ENCODE data around the gene SNX1. TPM values are rescaled to one million over a fixed set of nuclear protein-coding genes. Genes with fewer than 3 reads are reported as not detected.

SNX1 gene
- total RNA-seq, 6 experiments from 2014 or later = 40.7 to 71.1 (median 59.8) TPM

- no peaks in the 10 kb centered on the region for H3K27me3 ChIP-seq
- intact Hi-C loops (cut with DNase I) = loop anchor here (10.0 kb wide), 1 partner anchor 59 kb away; the partner anchor contains the start of genes CIAO2A (in 2 of the 2) and SNX1 (in 2 of the 2)
- no peak overlapping the region for H3K4me3 ChIP-seq
- DNase-seq (peak; percentile 91 to 92 (median 92)), ATAC-seq (peak; percentile 76 to 87 (median 82))
- H3K36me3 ChIP-seq = peaks cover 6 to 46% (median 28%) of the 10 kb centered on the region in 4 donors
- TF ChIP-seq CTCF (IDR thresholded peaks at IDR 0.05) = peak; percentile 96 to 100 (median 98)
- TF ChIP-seq POLR2A (IDR thresholded peaks at IDR 0.05) = peak; percentile 27
- H3K9me3 ChIP-seq = no peaks in the 10 kb centered on the region
- peak overlapping the region in 1 of 3 donors; percentile 9 for H3K27ac ChIP-seq
- H3K4me1 ChIP-seq = peaks cover 0 to 21% (median 4%) of the 10 kb centered on the region in 4 donors
- 2% methylated on average over 10 of the region's 12 CpGs for WGBS (ENCODE audit: insufficient coverage, low coverage, low lambda C conversion rate, missing lambda C conversion rate)
These were observed 57.9 kb downstream of the SNX1 start for GRCh38 chr15:64153480-64154367.

GRCh38 chr15:64155802-64156651 is 60.2 kb downstream of the SNX1 start:
- intact Hi-C loops (cut with DNase I) = loop anchor here (10.0 kb wide), 1 partner anchor 61 kb away; the partner anchor contains the start of genes CIAO2A (in 2 of the 2) and SNX1 (in 2 of the 2)
- Histone ChIP-seq H3K36me3 (peaks cover 21 to 69% (median 47%) of the 10 kb centered on the region in 4 donors), H3K4me1 (peaks cover 0 to 41% (median 8%) of the 10 kb centered on the region in 4 donors), H3K9me3 (no peaks in the 10 kb centered on the region), H3K27ac (no peak overlapping the region), H3K4me3 (no peak overlapping the region), H3K27me3 (no peaks in the 10 kb centered on the region)
- no peak for ATAC-seq
- DNase-seq = peak in 2 of 3 donors; percentile 32 to 41
- TF ChIP-seq CTCF (IDR thresholded peaks at IDR 0.05) = no peak
- no peak for TF ChIP-seq POLR2A (IDR thresholded peaks at IDR 0.05)
- WGBS (ENCODE audit: insufficient coverage, low coverage, low lambda C conversion rate, missing lambda C conversion rate) = 60% methylated on average over 5 of the region's 15 CpGs

- intact Hi-C loops (cut with DNase I) = loop anchor here (10.0 kb wide), 1 partner anchor 62 kb away; the partner anchor contains the start of genes CIAO2A (in 2 of the 2) and SNX1 (in 2 of the 2)
- Histone ChIP-seq H3K27me3 (no peaks in the 10 kb centered on the region), H3K27ac (no peak overlapping the region), H3K4me3 (no peak overlapping the region), H3K4me1 (peaks cover 0 to 42% (median 11%) of the 10 kb centered on the region in 4 donors), H3K36me3 (peaks cover 22 to 76% (median 51%) of the 10 kb centered on the region in 4 donors), H3K9me3 (no peaks in the 10 kb centered on the region)
- DNase-seq (peak in 2 of 3 donors; percentile 36 to 42), ATAC-seq (no peak)
- TF ChIP-seq CTCF (IDR thresholded peaks at IDR 0.05) (no peak), POLR2A (IDR thresholded peaks at IDR 0.05) (no peak)
- WGBS (ENCODE audit: insufficient coverage, low coverage, low lambda C conversion rate, missing lambda C conversion rate) = 69% methylated on average over 8 of the region's 16 CpGs
These were observed 61.0 kb downstream of the SNX1 start for GRCh38 chr15:64156652-64157331.
